Measurements from ENCODE around the gene BBS9.

DNA sequence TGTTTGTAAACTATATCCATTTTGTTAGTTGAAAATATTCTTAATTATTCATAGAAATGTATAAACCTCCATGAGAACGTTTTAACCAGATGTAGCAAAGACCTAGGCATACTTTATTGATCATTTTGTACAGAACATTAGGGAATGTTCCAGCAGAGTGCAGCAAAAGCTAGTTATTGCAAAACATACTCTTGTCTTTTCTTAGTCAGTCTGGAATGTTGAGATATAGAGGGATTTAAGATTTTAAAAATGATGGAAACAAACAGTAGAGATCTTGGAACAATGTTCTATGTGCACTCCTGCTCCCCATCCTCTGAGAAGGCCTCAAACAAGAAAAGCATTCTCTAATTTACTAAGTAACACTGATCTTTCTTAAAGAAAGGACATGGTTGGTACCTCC is 292.1 kb downstream of the BBS9 start:
- TF ChIP-seq, protein P1, sequence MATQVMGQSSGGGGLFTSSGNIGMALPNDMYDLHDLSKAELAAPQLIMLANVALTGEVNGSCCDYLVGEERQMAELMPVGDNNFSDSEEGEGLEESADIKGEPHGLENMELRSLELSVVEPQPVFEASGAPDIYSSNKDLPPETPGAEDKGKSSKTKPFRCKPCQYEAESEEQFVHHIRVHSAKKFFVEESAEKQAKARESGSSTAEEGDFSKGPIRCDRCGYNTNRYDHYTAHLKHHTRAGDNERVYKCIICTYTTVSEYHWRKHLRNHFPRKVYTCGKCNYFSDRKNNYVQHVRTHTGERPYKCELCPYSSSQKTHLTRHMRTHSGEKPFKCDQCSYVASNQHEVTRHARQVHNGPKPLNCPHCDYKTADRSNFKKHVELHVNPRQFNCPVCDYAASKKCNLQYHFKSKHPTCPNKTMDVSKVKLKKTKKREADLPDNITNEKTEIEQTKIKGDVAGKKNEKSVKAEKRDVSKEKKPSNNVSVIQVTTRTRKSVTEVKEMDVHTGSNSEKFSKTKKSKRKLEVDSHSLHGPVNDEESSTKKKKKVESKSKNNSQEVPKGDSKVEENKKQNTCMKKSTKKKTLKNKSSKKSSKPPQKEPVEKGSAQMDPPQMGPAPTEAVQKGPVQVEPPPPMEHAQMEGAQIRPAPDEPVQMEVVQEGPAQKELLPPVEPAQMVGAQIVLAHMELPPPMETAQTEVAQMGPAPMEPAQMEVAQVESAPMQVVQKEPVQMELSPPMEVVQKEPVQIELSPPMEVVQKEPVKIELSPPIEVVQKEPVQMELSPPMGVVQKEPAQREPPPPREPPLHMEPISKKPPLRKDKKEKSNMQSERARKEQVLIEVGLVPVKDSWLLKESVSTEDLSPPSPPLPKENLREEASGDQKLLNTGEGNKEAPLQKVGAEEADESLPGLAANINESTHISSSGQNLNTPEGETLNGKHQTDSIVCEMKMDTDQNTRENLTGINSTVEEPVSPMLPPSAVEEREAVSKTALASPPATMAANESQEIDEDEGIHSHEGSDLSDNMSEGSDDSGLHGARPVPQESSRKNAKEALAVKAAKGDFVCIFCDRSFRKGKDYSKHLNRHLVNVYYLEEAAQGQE (IDR thresholded peaks at IDR 0.05; ENCODE audit: insufficient read depth in 1 of 2, low read depth in 2 of 2, low read length in 2 of 2): no peak
- TF ChIP-seq SIN3A (IDR thresholded peaks at IDR 0.05; ENCODE audit: borderline replicate concordance, insufficient read depth, low read length): no peak
- TF ChIP-seq POLR2AphosphoS5 (IDR thresholded peaks at IDR 0.05; ENCODE audit: low read depth, low read length): no peak
- TF ChIP-seq TAF1 (IDR thresholded peaks at IDR 0.05; ENCODE audit: borderline replicate concordance, insufficient read depth, low read length): no peak
- TF ChIP-seq FOXP2 (optimal IDR thresholded peaks at IDR 0.05; ENCODE audit: borderline replicate concordance, extremely low read depth, extremely low read length, insufficient read depth): no peak
